HG02885 (cell line): ENCODE results near the gene EDRF1.
A peak's percentile ranks its signal among the peaks of the same experiment; 100 is the strongest.
"Not testable (repeated sequence)": the region's sequence is repeated elsewhere in the genome, so short reads cannot be mapped to it uniquely, and the experiment has no call there.

Experiments used
- ATAC-seq: cut with Tn5 transposase; IDR thresholded peaks from one replicate; pipeline ENCODE4 v1.9.1; 2021; ENCODE audit warnings: mild to moderate bottlenecking; ENCODE audit not compliant: unreplicated experiment, poor library complexity

The EDRF1 gene

GRCh38 chr10:125707541-125708468 is 11.7 kb upstream of the EDRF1 start:
- no peak for ATAC-seq

- no peak for ATAC-seq
Measured at GRCh38 chr10:125708971-125709503, 10.5 kb upstream of the EDRF1 start.

GRCh38 chr10:125709553-125710474 is 9.7 kb upstream of the EDRF1 start:
- ATAC-seq = no peak

GRCh38 chr10:125711110-125711750 is 8.3 kb upstream of the EDRF1 start:
- no peak for ATAC-seq

- ATAC-seq = not testable (repeated sequence)
Measured at GRCh38 chr10:125714728-125715127, 4.8 kb upstream of the EDRF1 start.

GRCh38 chr10:125720002-125720382 is 483 bp downstream of the EDRF1 start:
- no peak for ATAC-seq

- peak; percentile 28 for ATAC-seq
Measured at GRCh38 chr10:125721035-125721434, 1.5 kb downstream of the EDRF1 start.

- ATAC-seq = no peak
Measured at GRCh38 chr10:125722811-125723210, 3.3 kb downstream of the EDRF1 start.

- no peak for ATAC-seq
Measured at GRCh38 chr10:125726914-125727313, 7.4 kb downstream of the EDRF1 start.

- no peak for ATAC-seq
Measured at GRCh38 chr10:125727436-125727835, 7.9 kb downstream of the EDRF1 start.

- no peak for ATAC-seq
Measured at GRCh38 chr10:125734148-125734547, 14.6 kb downstream of the EDRF1 start.

- no peak for ATAC-seq
Measured at GRCh38 chr10:125734823-125735222, 15.3 kb downstream of the EDRF1 start.

- no peak for ATAC-seq
Measured at GRCh38 chr10:125738206-125738605, 18.7 kb downstream of the EDRF1 start.

- ATAC-seq = no peak
Measured at GRCh38 chr10:125739994-125740679, 20.6 kb downstream of the EDRF1 start.

GRCh38 chr10:125742465-125742864 is 23.0 kb downstream of the EDRF1 start:
- no peak for ATAC-seq

GRCh38 chr10:125744909-125745308 is 25.4 kb downstream of the EDRF1 start:
- ATAC-seq = no peak

- ATAC-seq = no peak
Measured at GRCh38 chr10:125747417-125747816, 27.9 kb downstream of the EDRF1 start.

- no peak for ATAC-seq
Measured at GRCh38 chr10:125756196-125756595, 36.7 kb downstream of the EDRF1 start.

- no peak for ATAC-seq
Measured at GRCh38 chr10:125756853-125757487, 37.5 kb downstream of the EDRF1 start.
